C4-2B (cell line): ENCODE measurements around the gene IL11.

ENCODE experiments used
- CTCF ChIP-seq: fragments of 450-650 bp; conservative IDR thresholded peaks from 2 replicates; pipeline ENCODE4 v1.5.1; 2017; ENCODE audit warnings: mild to moderate bottlenecking
- ZFX ChIP-seq: fragments of 450-650 bp; IDR thresholded peaks from 2 replicates; pipeline ENCODE4 v1.6.1; 2017

- TF ChIP-seq CTCF: no peak
- no peak for TF ChIP-seq ZFX
These were observed 39.9 kb upstream of the IL11 start for GRCh38 chr19:55410168-55410567.
